ENCODE results near the gene ADISSP. TPM values are rescaled to one million over a fixed set of nuclear protein-coding genes. Genes with fewer than 3 reads are reported as not detected.
A peak's percentile ranks its signal among the peaks of the same experiment; 100 is the strongest.

The ADISSP gene
- total and polyA plus RNA-seq, 9 of the 15 experiments (the other 6 are each of a cell fraction or from before 2014, with no cell fraction given): 1.4 to 70.6 (median 23.4) TPM

DNA sequence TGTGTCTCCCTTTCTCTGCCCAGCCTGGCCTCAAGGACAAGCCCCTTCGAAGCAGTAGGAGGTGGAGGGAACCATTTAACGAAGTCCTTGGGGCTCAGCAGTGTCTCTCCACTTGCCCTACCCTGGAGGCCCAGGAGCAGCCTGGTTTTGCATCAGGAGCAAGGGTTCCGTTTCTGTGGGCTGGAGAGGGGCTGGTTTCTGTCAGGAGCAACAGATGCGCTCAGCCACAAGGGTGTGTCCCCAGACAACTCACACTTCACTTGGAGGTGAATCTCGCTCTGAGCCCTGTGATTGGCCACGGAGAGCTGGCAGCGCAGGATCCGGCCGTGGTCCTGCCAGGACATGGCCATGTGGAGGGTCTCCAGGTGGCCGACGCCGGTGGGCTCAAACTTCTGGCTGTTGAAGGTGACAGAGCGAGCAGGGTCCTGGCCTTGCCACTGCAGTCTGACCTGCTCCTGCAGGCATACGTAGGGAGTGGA lies 62.0 kb downstream of the ADISSP start:
- FAIRE-seq (no peak), ATAC-seq (no peak), DNase-seq (ENCODE audit: extremely low read depth in 1 of 4, low spot score in 3 of 4) (no peak)
- intact Hi-C loops (cut with micrococcal nuclease) (no loop called here), in situ Hi-C loops (cut with MboI) (no loop called here)
- CTCF ChIA-PET (ENCODE audit: low intra/inter-chr PET ratio): no interaction called here
- Histone ChIP-seq H3K36me3 (ENCODE audit: control insufficient read depth, insufficient read depth, low read length) (no peaks in the 10 kb centered on the region), H4K20me1 (replicated peaks; ENCODE audit: control insufficient read depth, insufficient read depth, low read length) (no peaks in the 10 kb centered on the region), H3K27ac (ENCODE audit: extremely low read depth, low read depth, low read length) (no peak overlapping the region), H3K4me1 (replicated peaks in 1 of 2; ENCODE audit: control insufficient read depth in 2 of 2, insufficient read depth in 2 of 2, low read length in 2 of 2) (peaks cover 0 to 17% of the 10 kb centered on the region in 2 experiments; a peak in 2 of 5 replicates), H3K9me3 (replicated peaks; ENCODE audit: control insufficient read depth, insufficient read depth, low read depth, low read length) (no peaks in the 10 kb centered on the region), H3K9me1 (ENCODE audit: control insufficient read depth, insufficient read depth, low read length) (no peaks in the 10 kb centered on the region), H2AFZ (ENCODE audit: low read depth, low read length) (no peak overlapping the region), H3K4me3 (no peak overlapping the region), H3K27me3 (ENCODE audit: control insufficient read depth in 2 of 2, insufficient read depth in 2 of 2, low read length in 2 of 2) (peaks cover 0 to 27% of the 10 kb centered on the region in 2 experiments; a peak in 3 of 5 replicates), H3K9ac (ENCODE audit: insufficient read depth in 1 of 2, low read depth in 2 of 2, low read length in 2 of 2) (peak overlapping the region in 1 of 2 experiments; percentile 35; a peak in 1 of 4 replicates), H3K79me2 (ENCODE audit: control insufficient read depth, insufficient read depth, low read length) (no peaks in the 10 kb centered on the region), H3K4me2 (ENCODE audit: insufficient read depth, low read length) (no peak overlapping the region)
- TF ChIP-seq, protein P1, sequence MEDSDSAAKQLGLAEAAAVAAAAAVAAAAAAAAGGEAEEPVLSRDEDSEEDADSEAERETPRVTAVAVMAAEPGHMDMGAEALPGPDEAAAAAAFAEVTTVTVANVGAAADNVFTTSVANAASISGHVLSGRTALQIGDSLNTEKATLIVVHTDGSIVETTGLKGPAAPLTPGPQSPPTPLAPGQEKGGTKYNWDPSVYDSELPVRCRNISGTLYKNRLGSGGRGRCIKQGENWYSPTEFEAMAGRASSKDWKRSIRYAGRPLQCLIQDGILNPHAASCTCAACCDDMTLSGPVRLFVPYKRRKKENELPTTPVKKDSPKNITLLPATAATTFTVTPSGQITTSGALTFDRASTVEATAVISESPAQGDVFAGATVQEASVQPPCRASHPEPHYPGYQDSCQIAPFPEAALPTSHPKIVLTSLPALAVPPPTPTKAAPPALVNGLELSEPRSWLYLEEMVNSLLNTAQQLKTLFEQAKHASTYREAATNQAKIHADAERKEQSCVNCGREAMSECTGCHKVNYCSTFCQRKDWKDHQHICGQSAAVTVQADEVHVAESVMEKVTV (CRISPR knock-in tag; IDR thresholded peaks at IDR 0.05): no peak
- TF ChIP-seq, protein P2, sequence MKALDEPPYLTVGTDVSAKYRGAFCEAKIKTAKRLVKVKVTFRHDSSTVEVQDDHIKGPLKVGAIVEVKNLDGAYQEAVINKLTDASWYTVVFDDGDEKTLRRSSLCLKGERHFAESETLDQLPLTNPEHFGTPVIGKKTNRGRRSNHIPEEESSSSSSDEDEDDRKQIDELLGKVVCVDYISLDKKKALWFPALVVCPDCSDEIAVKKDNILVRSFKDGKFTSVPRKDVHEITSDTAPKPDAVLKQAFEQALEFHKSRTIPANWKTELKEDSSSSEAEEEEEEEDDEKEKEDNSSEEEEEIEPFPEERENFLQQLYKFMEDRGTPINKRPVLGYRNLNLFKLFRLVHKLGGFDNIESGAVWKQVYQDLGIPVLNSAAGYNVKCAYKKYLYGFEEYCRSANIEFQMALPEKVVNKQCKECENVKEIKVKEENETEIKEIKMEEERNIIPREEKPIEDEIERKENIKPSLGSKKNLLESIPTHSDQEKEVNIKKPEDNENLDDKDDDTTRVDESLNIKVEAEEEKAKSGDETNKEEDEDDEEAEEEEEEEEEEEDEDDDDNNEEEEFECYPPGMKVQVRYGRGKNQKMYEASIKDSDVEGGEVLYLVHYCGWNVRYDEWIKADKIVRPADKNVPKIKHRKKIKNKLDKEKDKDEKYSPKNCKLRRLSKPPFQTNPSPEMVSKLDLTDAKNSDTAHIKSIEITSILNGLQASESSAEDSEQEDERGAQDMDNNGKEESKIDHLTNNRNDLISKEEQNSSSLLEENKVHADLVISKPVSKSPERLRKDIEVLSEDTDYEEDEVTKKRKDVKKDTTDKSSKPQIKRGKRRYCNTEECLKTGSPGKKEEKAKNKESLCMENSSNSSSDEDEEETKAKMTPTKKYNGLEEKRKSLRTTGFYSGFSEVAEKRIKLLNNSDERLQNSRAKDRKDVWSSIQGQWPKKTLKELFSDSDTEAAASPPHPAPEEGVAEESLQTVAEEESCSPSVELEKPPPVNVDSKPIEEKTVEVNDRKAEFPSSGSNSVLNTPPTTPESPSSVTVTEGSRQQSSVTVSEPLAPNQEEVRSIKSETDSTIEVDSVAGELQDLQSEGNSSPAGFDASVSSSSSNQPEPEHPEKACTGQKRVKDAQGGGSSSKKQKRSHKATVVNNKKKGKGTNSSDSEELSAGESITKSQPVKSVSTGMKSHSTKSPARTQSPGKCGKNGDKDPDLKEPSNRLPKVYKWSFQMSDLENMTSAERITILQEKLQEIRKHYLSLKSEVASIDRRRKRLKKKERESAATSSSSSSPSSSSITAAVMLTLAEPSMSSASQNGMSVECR (CRISPR knock-in tag; IDR thresholded peaks at IDR 0.05): no peak
- no peak for TF ChIP-seq SIX5 (IDR thresholded peaks at IDR 0.05; ENCODE audit: borderline replicate concordance in 1 of 2, insufficient read depth in 1 of 2, low read depth in 1 of 2, low read length in 2 of 2)
- no peak for TF ChIP-seq STAT5B (CRISPR knock-in tag; IDR thresholded peaks at IDR 0.05)
- no peak for TF ChIP-seq NR2C2 (CRISPR knock-in tag; IDR thresholded peaks at IDR 0.05)
- no peak for TF ChIP-seq NR2C2 (tag; IDR thresholded peaks at IDR 0.05)
- TF ChIP-seq, protein P3, sequence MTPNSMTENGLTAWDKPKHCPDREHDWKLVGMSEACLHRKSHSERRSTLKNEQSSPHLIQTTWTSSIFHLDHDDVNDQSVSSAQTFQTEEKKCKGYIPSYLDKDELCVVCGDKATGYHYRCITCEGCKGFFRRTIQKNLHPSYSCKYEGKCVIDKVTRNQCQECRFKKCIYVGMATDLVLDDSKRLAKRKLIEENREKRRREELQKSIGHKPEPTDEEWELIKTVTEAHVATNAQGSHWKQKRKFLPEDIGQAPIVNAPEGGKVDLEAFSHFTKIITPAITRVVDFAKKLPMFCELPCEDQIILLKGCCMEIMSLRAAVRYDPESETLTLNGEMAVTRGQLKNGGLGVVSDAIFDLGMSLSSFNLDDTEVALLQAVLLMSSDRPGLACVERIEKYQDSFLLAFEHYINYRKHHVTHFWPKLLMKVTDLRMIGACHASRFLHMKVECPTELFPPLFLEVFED (CRISPR knock-in tag; conservative IDR thresholded peaks at IDR 0.05): no peak
- TF ChIP-seq TCFL5 (CRISPR knock-in tag; conservative IDR thresholded peaks at IDR 0.05): no peak
- TF ChIP-seq NFE2 (IDR thresholded peaks at IDR 0.05; ENCODE audit: low read depth): no peak
- no peak for TF ChIP-seq MTA2 (IDR thresholded peaks at IDR 0.05; ENCODE audit: low read depth)
- POLR2A ChIA-PET: no interaction called here
- no TSS peak for BruUV-seq (replicated peaks)
- 14% methylated on average over 11 of the region's 14 CpGs for WGBS (ENCODE audit: insufficient coverage, low coverage, missing lambda C conversion rate)

Data from K562 (cell line).